GM12878 (cell line): ENCODE measurements around the gene SUCO. TPM values are rescaled to one million over a fixed set of nuclear protein-coding genes. Genes with fewer than 3 reads are reported as not detected.

ENCODE experiments used
- ATAC-seq: fragments of 200-7000 bp; cut with Tn5 transposase; 3 replicates; pipeline ENCODE4 v1.9.1; 2020; ENCODE audit warnings: mild to moderate bottlenecking, moderate library complexity
- BruUV-seq: library from RNA; stranded (reverse); fragments of 400-500 nt; replicated peaks from 2 replicates; lab custom pipeline; 2021; lab: Mats Ljungman, UMichigan
- CTCF ChIA-PET: fragments of 300-600 bp; sonication (Branson Sonifier 250); formaldehyde crosslinking; extraction: SDS; loops from one replicate; lab custom pipeline; 2021; ENCODE audit warnings: inconsistent platforms; lab: Yijun Ruan, JAX
- POLR2A ChIA-PET: fragments of 350-600 bp; formaldehyde crosslinking; extraction: SDS; loops from one replicate; lab custom pipeline; 2021; ENCODE audit warnings: inconsistent platforms; lab: Charles Lee
- RAD21 ChIA-PET: fragments of 300-600 bp; sonication (Branson Sonifier 250); formaldehyde crosslinking; loops from one replicate; lab custom pipeline; 2023; ENCODE audit warnings: antibody characterized with exemption; ENCODE audit not compliant: unreplicated experiment; lab: Charles Lee
- SMC1A ChIA-PET: fragments of 300-600 bp; sonication (Branson Sonifier 250); formaldehyde crosslinking; loops from one replicate; lab custom pipeline; 2023; ENCODE audit not compliant: unreplicated experiment, uncharacterized antibody; lab: Charles Lee
- DNase-seq: peaks from one replicate; pipeline ENCODE4 v3.0.0-alpha.2; 2011; ENCODE audit warnings: low read depth, low spot score
- FAIRE-seq: peaks from 3 replicates; lab custom pipeline; 2011; peaks lifted over from hg19 to GRCh38; lab: Jason Lieb, UNC
- H2AFZ ChIP-seq: 2 replicates; pipeline ENCODE4 v1.6.0; 2011; ENCODE audit warnings: low read depth, low read length, control low read depth; ENCODE audit not compliant: control insufficient read depth
- H3K27ac ChIP-seq: 2 replicates; pipeline ENCODE4 v1.5.1; 2011; ENCODE audit warnings: control low read depth; ENCODE audit not compliant: control insufficient read depth, insufficient read depth
- H3K27me3 ChIP-seq, 2 experiments: replicated peaks in 1 of 2; 2 replicates each; pipeline versions ENCODE4 v1.6.0 to v1.6.1; 2011; ENCODE audit warnings: low read length in 1 of 2; ENCODE audit not compliant: control insufficient read depth in 2 of 2, insufficient read depth in 2 of 2
- H3K36me3 ChIP-seq, 2 experiments: 2 replicates each; pipeline ENCODE4 v1.5.1; 2011; ENCODE audit warnings: low read length in 1 of 2; ENCODE audit not compliant: control insufficient read depth in 2 of 2, insufficient read depth in 2 of 2
- H3K4me1 ChIP-seq: 2 replicates; pipeline ENCODE4 v1.6.1; 2011; ENCODE audit warnings: mild to moderate bottlenecking, low read length, moderate library complexity, mixed read lengths; ENCODE audit not compliant: control insufficient read depth, insufficient read depth
- H3K4me2 ChIP-seq: 2 replicates; pipeline ENCODE4 v1.6.0; 2011; ENCODE audit warnings: control low read depth; ENCODE audit not compliant: control insufficient read depth, insufficient read depth
- H3K4me3 ChIP-seq: fragments of 200-600 bp; sonication (generic); 2 replicates; pipeline ENCODE4 v1.5.1; 2016
- H3K79me2 ChIP-seq: 2 replicates; pipeline ENCODE4 v1.6.0; 2011; ENCODE audit warnings: low read length; ENCODE audit not compliant: control insufficient read depth, insufficient read depth
- H3K9ac ChIP-seq: 2 replicates; pipeline ENCODE4 v1.8.0; 2011; ENCODE audit warnings: low read length, control low read depth, mixed read lengths; ENCODE audit not compliant: control insufficient read depth, insufficient read depth
- H3K9me3 ChIP-seq: replicated peaks from 3 replicates; pipeline ENCODE4 v1.5.1; 2011; ENCODE audit warnings: mild to moderate bottlenecking, low read length; ENCODE audit not compliant: control insufficient read depth, insufficient read depth
- H4K20me1 ChIP-seq: 2 replicates; pipeline ENCODE4 v1.6.0; 2011; ENCODE audit not compliant: control insufficient read depth, insufficient read depth
- CBFB ChIP-seq: IDR thresholded peaks from 2 replicates; pipeline ENCODE4 v1.6.1; 2016; ENCODE audit warnings: antibody characterized with exemption, low read depth
- GABPA ChIP-seq: IDR thresholded peaks from 2 replicates; pipeline ENCODE4 v1.6.1; 2014; ENCODE audit warnings: antibody characterized with exemption, low read depth, mild to moderate bottlenecking, inconsistent platforms
- IKZF1 ChIP-seq: fragments of 450-650 bp; conservative IDR thresholded peaks from 2 replicates; pipeline ENCODE4 v1.6.1; 2017; ENCODE audit warnings: antibody characterized with exemption, mild to moderate bottlenecking
- MYC ChIP-seq: IDR thresholded peaks from 2 replicates; pipeline ENCODE4 v1.6.1; 2011; ENCODE audit warnings: mild to moderate bottlenecking, low read length, moderate library complexity, inconsistent platforms; ENCODE audit not compliant: insufficient read depth, insufficient replicate concordance, insufficient read length, severe bottlenecking
- PRDM15 ChIP-seq: fragments of 450-650 bp; formaldehyde crosslinking; IDR thresholded peaks from 2 replicates; pipeline ENCODE4 v1.4.0; 2020; ENCODE audit warnings: mild to moderate bottlenecking, moderate library complexity
- SRF ChIP-seq, 2 experiments: IDR thresholded peaks; 2 replicates each; pipeline ENCODE4 v1.6.1; 2011; ENCODE audit warnings: low read depth in 2 of 2, low read length in 2 of 2, mild to moderate bottlenecking in 1 of 2, moderate library complexity in 1 of 2
- WGBS: methylation state at CpG from one replicate; pipeline ENCODE4 v1.1.6; 2016; ENCODE audit warnings: low lambda C conversion rate; ENCODE audit not compliant: insufficient replicate concordance, insufficient coverage; ENCODE audit errors: missing lambda C conversion rate; 5-methylcytosine and 5-hydroxymethylcytosine counted together
- in situ Hi-C: fragments of 300-500 bp; cut with MboI; formaldehyde crosslinking; loops from 9 replicates; pipeline ENCODE4 v1.14.3; 2018; ENCODE audit warnings: mixed read lengths
- intact Hi-C: fragments of 100-400 bp; cut with micrococcal nuclease; formaldehyde crosslinking; loops from one replicate; pipeline ENCODE4 v1.14.2; 2022; ENCODE audit not compliant: unreplicated experiment
- polyA plus RNA-seq, 11 experiments: library from polyadenylated mRNA; depleted of rRNA in 4 of 11; unstranded in 6 of 11; stranded (reverse) in 5 of 11; fragments of >200 nt; fragmentation: Nextera tagmentation in 4 of 11; fragmentation: Illumina TruSeq in 1 of 11; extraction: Ambion mirVana in 4 of 11; extraction: Trizol in 1 of 11; gene quantifications; 1 replicate in 1 of 11; 2 replicates in 10 of 11; pipeline versions ENCODE4 v1.2.1 to v1.2.3, GENCODE V29; 2011 to 2016; ENCODE audit warnings: inconsistent platforms in 2 of 11, missing spikeins in 2 of 11, low read depth in 1 of 11
- total RNA-seq, 4 experiments: library from RNA; depleted of rRNA in 3 of 4; stranded (reverse); fragments of >200 nt in 3 of 4; fragmentation: Illumina TruSeq in 1 of 4; extraction: Trizol in 1 of 4; gene quantifications; 2 replicates each; pipeline versions ENCODE4 v1.2.1 to v1.2.3, GENCODE V29; 2013 to 2021

Gene SUCO
- total and polyA plus RNA-seq, 10 of the 15 experiments (the other 5 are each of a cell fraction or from before 2014, with no cell fraction given): 1.7 to 15.3 (median 8.4) TPM

GRCh38 chr1:172510479-172510878 is 22.5 kb upstream of the SUCO start:
- ATAC-seq (no peak), DNase-seq (no peak), FAIRE-seq (no peak)
- H3K4me2 ChIP-seq: no peak overlapping the region
- H3K27ac ChIP-seq: no peak overlapping the region
- H3K36me3 ChIP-seq: no peaks in the 10 kb centered on the region
- in situ Hi-C loops (no loop called here), intact Hi-C loops (no loop called here)
- ChIA-PET SMC1A (interaction anchor here (0.6 kb wide), 1 partner anchor 85 kb away, joined by 3 read pairs; no protein-coding TSS in a partner anchor), POLR2A (interaction anchor here (1.1 kb wide), 1 partner anchor 9 kb away, joined by 4 read pairs; no protein-coding TSS in a partner anchor), CTCF (no interaction called here), RAD21 (no interaction called here)
- no peaks in the 10 kb centered on the region; the same call in 2 of the 3 replicates for H3K9me3 ChIP-seq
- no peak for TF ChIP-seq CBFB
- TF ChIP-seq IKZF1: no peak
- no peak for TF ChIP-seq PRDM15 (CRISPR knock-in tag)
- TF ChIP-seq SRF (IDR thresholded peaks at IDR 0.05; ENCODE audit: low read depth in 2 of 2, low read length in 2 of 2): no peak
- TF ChIP-seq MYC: no peak
- TF ChIP-seq GABPA: no peak
- H3K4me1 ChIP-seq: no peaks in the 10 kb centered on the region
- no peaks in the 10 kb centered on the region for H4K20me1 ChIP-seq
- no peak overlapping the region for H3K9ac ChIP-seq
- no peak overlapping the region for H3K4me3 ChIP-seq
- H3K27me3 ChIP-seq: no peaks in the 10 kb centered on the region; a peak in 1 of 4 replicates
- no peak overlapping the region for H2AFZ ChIP-seq
- BruUV-seq: no TSS peak
- WGBS: 100% methylated on average over 1 of the region's 3 CpGs
- no peaks in the 10 kb centered on the region for H3K79me2 ChIP-seq
